IPS-18c (cell line): ENCODE measurements around the gene CCDC141.
"Not testable (repeated sequence)": the region's sequence is repeated elsewhere in the genome, so short reads cannot be mapped to it uniquely, and the experiment has no call there.

Experiments
- H3K4me3 ChIP-seq: 2 replicates; pipeline ENCODE4 v1.7.0; 2013; ENCODE audit warnings: low read depth, mild to moderate bottlenecking, low read length, moderate library complexity; ENCODE audit not compliant: insufficient read depth
- H3K9me3 ChIP-seq: one replicate; pipeline ENCODE4 v1.6.1; 2013; ENCODE audit warnings: mild to moderate bottlenecking, low read length, moderate library complexity; ENCODE audit not compliant: control insufficient read depth, insufficient read depth

Gene CCDC141

GRCh38 chr2:179048099-179048498 is 1.8 kb downstream of the CCDC141 start:
- Histone ChIP-seq H3K9me3 (peaks cover 2% of the 10 kb centered on the region), H3K4me3 (no peak overlapping the region)

- not testable (repeated sequence) for H3K9me3 ChIP-seq, H3K4me3 ChIP-seq
Measured at GRCh38 chr2:179045602-179046001, 4.3 kb downstream of the CCDC141 start.

- H3K4me3 ChIP-seq: no peak overlapping the region
- peaks cover 2% of the 10 kb centered on the region for H3K9me3 ChIP-seq
Measured at GRCh38 chr2:179044500-179044899, 5.4 kb downstream of the CCDC141 start.

- Histone ChIP-seq H3K4me3 (no peak overlapping the region), H3K9me3 (no peaks in the 10 kb centered on the region)
Measured at GRCh38 chr2:179037807-179038206, 12.1 kb downstream of the CCDC141 start.

- Histone ChIP-seq H3K4me3 (no peak overlapping the region), H3K9me3 (no peaks in the 10 kb centered on the region)
Measured at GRCh38 chr2:179036353-179036905, 13.5 kb downstream of the CCDC141 start.

- Histone ChIP-seq H3K9me3 (peaks cover 2% of the 10 kb centered on the region), H3K4me3 (no peak overlapping the region)
Measured at GRCh38 chr2:179031731-179032408, 18.1 kb downstream of the CCDC141 start.

- Histone ChIP-seq H3K4me3 (no peak overlapping the region), H3K9me3 (peaks cover 4% of the 10 kb centered on the region)
Measured at GRCh38 chr2:179024445-179024844, 25.5 kb downstream of the CCDC141 start.

- no peak overlapping the region for H3K4me3 ChIP-seq
- peaks cover 4% of the 10 kb centered on the region for H3K9me3 ChIP-seq
Measured at GRCh38 chr2:179022685-179023084, 27.3 kb downstream of the CCDC141 start.

- Histone ChIP-seq H3K9me3 (no peaks in the 10 kb centered on the region), H3K4me3 (no peak overlapping the region)
Measured at GRCh38 chr2:179021258-179021657, 28.7 kb downstream of the CCDC141 start.

GRCh38 chr2:179020156-179020750 is 29.7 kb downstream of the CCDC141 start:
- Histone ChIP-seq H3K9me3 (no peaks in the 10 kb centered on the region), H3K4me3 (no peak overlapping the region)

GRCh38 chr2:179019260-179019659 is 30.7 kb downstream of the CCDC141 start:
- H3K4me3 ChIP-seq: no peak overlapping the region
- H3K9me3 ChIP-seq: no peaks in the 10 kb centered on the region

GRCh38 chr2:179017773-179018357 is 32.1 kb downstream of the CCDC141 start:
- no peaks in the 10 kb centered on the region for H3K9me3 ChIP-seq

GRCh38 chr2:179014189-179014588 is 35.7 kb downstream of the CCDC141 start:
- H3K9me3 ChIP-seq, H3K4me3 ChIP-seq: not testable (repeated sequence)

More at GRCh38 chr2:179017773-179018357, 32.1 kb downstream of the CCDC141 start:
- no peak overlapping the region for H3K4me3 ChIP-seq

- Histone ChIP-seq H3K4me3 (no peak overlapping the region), H3K9me3 (no peaks in the 10 kb centered on the region)
Measured at GRCh38 chr2:179005976-179006375, 44.0 kb downstream of the CCDC141 start.

- Histone ChIP-seq H3K4me3 (no peak overlapping the region), H3K9me3 (no peaks in the 10 kb centered on the region)
Measured at GRCh38 chr2:178999476-178999875, 50.5 kb downstream of the CCDC141 start.

- no peak overlapping the region for H3K4me3 ChIP-seq
- H3K9me3 ChIP-seq: peaks cover 3% of the 10 kb centered on the region
Measured at GRCh38 chr2:178998539-178998938, 51.4 kb downstream of the CCDC141 start.

GRCh38 chr2:178997477-178997876 is 52.5 kb downstream of the CCDC141 start:
- H3K4me3 ChIP-seq: no peak overlapping the region
- peaks cover 3% of the 10 kb centered on the region for H3K9me3 ChIP-seq

- Histone ChIP-seq H3K4me3 (no peak overlapping the region), H3K9me3 (peaks cover 3% of the 10 kb centered on the region)
Measured at GRCh38 chr2:178997067-178997466, 52.9 kb downstream of the CCDC141 start.
